ENCODE data around the gene TES. TPM values are rescaled to one million over a fixed set of nuclear protein-coding genes. Genes with fewer than 3 reads are reported as not detected.

Gene TES
- total RNA-seq, 2 experiments from 2014 or later: 75.0 to 78.4 TPM

GRCh38 chr7:116265881-116266280 lies 55.5 kb downstream of the TES start:
- H3K4me3 Mint-ChIP-seq: no peak overlapping the region
- H3K27ac Mint-ChIP-seq: no peak overlapping the region
- H3K27me3 Mint-ChIP-seq: no peaks in the 10 kb centered on the region
- no peak for DNase-seq
- H3K4me1 Mint-ChIP-seq: no peaks in the 10 kb centered on the region
- H3K36me3 Mint-ChIP-seq: no peaks in the 10 kb centered on the region
- H3K9me3 Mint-ChIP-seq: no peaks in the 10 kb centered on the region

- Mint-ChIP-seq H3K27ac (no peak overlapping the region), H3K9me3 (no peaks in the 10 kb centered on the region)
These were observed 59.1 kb downstream of the TES start for GRCh38 chr7:116269466-116269865.

GRCh38 chr7:116271161-116271913 lies 61.0 kb downstream of the TES start:
- no peak for DNase-seq
- no peak overlapping the region for H3K27ac Mint-ChIP-seq
- no peaks in the 10 kb centered on the region for H3K4me1 Mint-ChIP-seq
- H3K27me3 Mint-ChIP-seq: peaks cover 20% of the 10 kb centered on the region
- H3K4me3 Mint-ChIP-seq: no peak overlapping the region
- H3K36me3 Mint-ChIP-seq: no peaks in the 10 kb centered on the region
- H3K9me3 Mint-ChIP-seq: no peaks in the 10 kb centered on the region

More at GRCh38 chr7:116269466-116269865, 59.1 kb downstream of the TES start:
- no peaks in the 10 kb centered on the region for H3K36me3 Mint-ChIP-seq
- no peaks in the 10 kb centered on the region for H3K4me1 Mint-ChIP-seq
- H3K4me3 Mint-ChIP-seq: no peak overlapping the region
- no peak for DNase-seq
- peaks cover 8% of the 10 kb centered on the region for H3K27me3 Mint-ChIP-seq

GRCh38 chr7:116271963-116272886 lies 61.9 kb downstream of the TES start:
- no peaks in the 10 kb centered on the region for H3K9me3 Mint-ChIP-seq
- no peaks in the 10 kb centered on the region for H3K4me1 Mint-ChIP-seq
- H3K27me3 Mint-ChIP-seq: peaks cover 27% of the 10 kb centered on the region
- no peaks in the 10 kb centered on the region for H3K36me3 Mint-ChIP-seq
- no peak overlapping the region for H3K4me3 Mint-ChIP-seq
- no peak for DNase-seq
- H3K27ac Mint-ChIP-seq: no peak overlapping the region

GRCh38 chr7:116273283-116273917 lies 63.1 kb downstream of the TES start:
- Mint-ChIP-seq H3K27ac (no peak overlapping the region), H3K9me3 (no peaks in the 10 kb centered on the region), H3K36me3 (no peaks in the 10 kb centered on the region), H3K4me3 (no peak overlapping the region), H3K4me1 (no peaks in the 10 kb centered on the region), H3K27me3 (peaks cover 33% of the 10 kb centered on the region)
- DNase-seq: no peak

- Mint-ChIP-seq H3K36me3 (no peaks in the 10 kb centered on the region), H3K4me1 (no peaks in the 10 kb centered on the region), H3K4me3 (no peak overlapping the region), H3K27ac (no peak overlapping the region), H3K27me3 (peaks cover 33% of the 10 kb centered on the region), H3K9me3 (no peaks in the 10 kb centered on the region)
- DNase-seq: no peak
These were observed 63.6 kb downstream of the TES start for GRCh38 chr7:116273918-116274301.

- H3K9me3 Mint-ChIP-seq: no peaks in the 10 kb centered on the region
- H3K27ac Mint-ChIP-seq: no peak overlapping the region
- no peak for DNase-seq
- no peaks in the 10 kb centered on the region for H3K36me3 Mint-ChIP-seq
- H3K4me1 Mint-ChIP-seq: no peaks in the 10 kb centered on the region
- H3K4me3 Mint-ChIP-seq: no peak overlapping the region
- H3K27me3 Mint-ChIP-seq: peaks cover 34% of the 10 kb centered on the region
These were observed 66.7 kb downstream of the TES start for GRCh38 chr7:116277070-116277469.

GRCh38 chr7:116279217-116279616 lies 68.9 kb downstream of the TES start:
- H3K27me3 Mint-ChIP-seq: peaks cover 37% of the 10 kb centered on the region
- DNase-seq: no peak
- H3K9me3 Mint-ChIP-seq: no peaks in the 10 kb centered on the region
- no peaks in the 10 kb centered on the region for H3K4me1 Mint-ChIP-seq
- H3K36me3 Mint-ChIP-seq: no peaks in the 10 kb centered on the region
- H3K4me3 Mint-ChIP-seq: no peak overlapping the region
- no peak overlapping the region for H3K27ac Mint-ChIP-seq

GRCh38 chr7:116280803-116281202 lies 70.5 kb downstream of the TES start:
- Mint-ChIP-seq H3K4me3 (no peak overlapping the region), H3K36me3 (no peaks in the 10 kb centered on the region), H3K27ac (no peak overlapping the region), H3K9me3 (no peaks in the 10 kb centered on the region), H3K27me3 (peaks cover 36% of the 10 kb centered on the region), H3K4me1 (peaks cover 4% of the 10 kb centered on the region)
- no peak for DNase-seq

GRCh38 chr7:116283595-116284204 lies 73.4 kb downstream of the TES start:
- DNase-seq: no peak
- H3K27me3 Mint-ChIP-seq: peaks cover 19% of the 10 kb centered on the region
- no peaks in the 10 kb centered on the region for H3K36me3 Mint-ChIP-seq
- H3K4me1 Mint-ChIP-seq: peaks cover 4% of the 10 kb centered on the region
- H3K4me3 Mint-ChIP-seq: no peak overlapping the region
- no peaks in the 10 kb centered on the region for H3K9me3 Mint-ChIP-seq
- no peak overlapping the region for H3K27ac Mint-ChIP-seq

- Mint-ChIP-seq H3K4me1 (peaks cover 4% of the 10 kb centered on the region), H3K9me3 (no peaks in the 10 kb centered on the region)
These were observed 74.1 kb downstream of the TES start for GRCh38 chr7:116284390-116284789.

GRCh38 chr7:116285252-116285651 lies 74.9 kb downstream of the TES start:
- no peaks in the 10 kb centered on the region for H3K9me3 Mint-ChIP-seq
- peaks cover 4% of the 10 kb centered on the region for H3K4me1 Mint-ChIP-seq
- H3K36me3 Mint-ChIP-seq: no peaks in the 10 kb centered on the region
- no peak overlapping the region for H3K4me3 Mint-ChIP-seq
- H3K27ac Mint-ChIP-seq: no peak overlapping the region
- peaks cover 19% of the 10 kb centered on the region for H3K27me3 Mint-ChIP-seq
- DNase-seq: no peak

More at GRCh38 chr7:116284390-116284789, 74.1 kb downstream of the TES start:
- no peak for DNase-seq
- Mint-ChIP-seq H3K27ac (no peak overlapping the region), H3K27me3 (peaks cover 19% of the 10 kb centered on the region), H3K4me3 (no peak overlapping the region), H3K36me3 (no peaks in the 10 kb centered on the region)

GRCh38 chr7:116290740-116291139 lies 80.4 kb downstream of the TES start:
- no peak for DNase-seq
- Mint-ChIP-seq H3K9me3 (peaks cover 14% of the 10 kb centered on the region), H3K36me3 (no peaks in the 10 kb centered on the region), H3K4me3 (no peak overlapping the region), H3K27me3 (peaks cover 26% of the 10 kb centered on the region), H3K4me1 (no peaks in the 10 kb centered on the region), H3K27ac (no peak overlapping the region)

- Mint-ChIP-seq H3K36me3 (no peaks in the 10 kb centered on the region), H3K27me3 (peaks cover 26% of the 10 kb centered on the region), H3K4me1 (no peaks in the 10 kb centered on the region), H3K4me3 (no peak overlapping the region), H3K27ac (no peak overlapping the region), H3K9me3 (peaks cover 15% of the 10 kb centered on the region)
- no peak for DNase-seq
These were observed 81.6 kb downstream of the TES start for GRCh38 chr7:116291937-116292336.

- H3K4me3 Mint-ChIP-seq: no peak overlapping the region
- DNase-seq: no peak
These were observed 82.0 kb downstream of the TES start for GRCh38 chr7:116292381-116292780.

More at GRCh38 chr7:116292381-116292780, 82.0 kb downstream of the TES start:
- Mint-ChIP-seq H3K27ac (no peak overlapping the region), H3K9me3 (peaks cover 15% of the 10 kb centered on the region), H3K36me3 (no peaks in the 10 kb centered on the region), H3K4me1 (no peaks in the 10 kb centered on the region), H3K27me3 (peaks cover 26% of the 10 kb centered on the region)

Data from activated naive CD8-positive, alpha-beta T cell treated with anti-CD3 and anti-CD28 coated beads for 36 hours (primary cell).